Dermis blood vessel endothelial cell (primary cell): Measurements from ENCODE around the gene KRT16. TPM values are rescaled to one million over a fixed set of nuclear protein-coding genes. Genes with fewer than 3 reads are reported as not detected.
"Not testable (repeated sequence)": the region's sequence is repeated elsewhere in the genome, so short reads cannot be mapped to it uniquely, and the experiment has no call there.

Experiments used
- DNase-seq: peaks from one replicate; pipeline ENCODE4 v3.0.0; 2010
- total RNA-seq: library from RNA; depleted of rRNA; stranded (reverse); fragments of >200 nt; gene quantifications from 2 replicates; pipeline ENCODE4 v1.2.3, GENCODE V29; 2014

Gene KRT16
- total RNA-seq, 1 donor from 2014 or later, result 0.51 TPM

GRCh38 chr17:41647038-41647813 is 34.7 kb upstream of the KRT16 start:
- DNase-seq, result no peak

DNA sequence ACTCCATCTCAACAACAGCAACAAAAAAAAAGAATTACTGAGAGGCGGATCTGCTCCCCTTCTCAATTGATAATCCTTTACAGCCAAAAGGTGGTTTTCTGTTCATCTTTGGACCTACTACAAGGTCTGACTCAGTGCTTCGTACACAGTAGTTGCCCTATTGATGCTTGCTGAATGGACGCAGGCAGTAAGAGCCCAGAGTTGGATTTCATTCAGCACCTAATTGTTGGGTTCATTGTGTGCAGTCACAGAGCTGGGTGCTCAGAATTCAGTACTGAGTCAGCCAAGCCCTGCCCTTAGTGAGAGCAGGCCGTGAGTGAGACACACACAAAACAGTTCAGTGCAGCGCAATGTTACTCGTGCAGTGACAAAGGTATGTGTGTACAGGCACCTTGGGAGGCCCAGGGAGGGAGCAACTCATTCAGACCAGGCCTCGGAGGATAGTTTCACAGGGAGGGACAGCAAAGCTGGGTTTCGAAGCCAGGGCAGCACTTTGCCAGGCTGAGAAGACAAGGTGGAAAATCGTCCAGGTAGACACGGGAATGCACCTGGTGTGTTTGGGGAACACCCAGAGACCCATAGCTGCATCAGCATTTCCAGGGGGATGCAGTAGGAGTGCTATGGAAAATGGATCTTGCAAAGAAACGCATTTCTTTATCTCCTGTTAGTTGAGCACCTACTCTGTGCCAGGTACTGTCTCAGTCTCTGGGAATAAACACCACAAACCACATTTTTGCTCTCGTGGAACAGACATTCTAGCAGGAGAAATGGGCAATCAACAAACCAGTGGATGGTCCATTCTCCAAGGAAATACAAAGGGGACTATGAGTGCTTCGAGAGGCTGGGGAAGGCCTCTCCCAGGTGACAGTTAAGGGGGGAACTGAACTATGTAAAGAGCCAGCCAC is 29.9 kb upstream of the KRT16 start:
- no peak for DNase-seq

GRCh38 chr17:41640596-41640995 is 28.0 kb upstream of the KRT16 start:
- DNase-seq, result not testable (repeated sequence)

- no peak for DNase-seq
These were observed 27.2 kb upstream of the KRT16 start for GRCh38 chr17:41639492-41640473.

GRCh38 chr17:41638941-41639340 is 26.4 kb upstream of the KRT16 start:
- no peak for DNase-seq

- DNase-seq, result no peak
These were observed 25.6 kb upstream of the KRT16 start for GRCh38 chr17:41638194-41638593.

- DNase-seq, result no peak
These were observed 24.1 kb upstream of the KRT16 start for GRCh38 chr17:41636652-41637051.

GRCh38 chr17:41635121-41636097 is 22.8 kb upstream of the KRT16 start:
- no peak for DNase-seq

DNA sequence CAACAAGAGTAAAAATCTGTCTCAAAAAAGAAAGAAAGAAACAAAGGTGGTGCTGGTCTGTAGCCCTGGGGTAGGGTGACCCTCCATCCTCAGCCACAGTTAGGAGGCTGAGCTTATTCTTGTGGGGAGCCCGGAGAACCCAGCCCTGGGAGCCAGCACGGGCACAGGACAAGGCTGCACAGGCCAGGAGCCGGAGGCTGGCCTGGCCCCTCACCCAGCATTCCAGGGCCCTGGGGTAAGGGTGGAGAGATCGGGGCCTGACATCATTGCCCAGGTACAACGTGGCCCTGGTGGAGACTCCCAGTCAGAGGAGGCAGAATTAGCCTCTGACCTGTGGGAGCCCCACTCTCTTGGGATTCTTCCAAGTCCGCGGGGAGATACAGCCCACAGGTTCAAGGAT is 22.1 kb upstream of the KRT16 start:
- no peak for DNase-seq

GRCh38 chr17:41633556-41634199 is 21.1 kb upstream of the KRT16 start:
- no peak for DNase-seq

DNA sequence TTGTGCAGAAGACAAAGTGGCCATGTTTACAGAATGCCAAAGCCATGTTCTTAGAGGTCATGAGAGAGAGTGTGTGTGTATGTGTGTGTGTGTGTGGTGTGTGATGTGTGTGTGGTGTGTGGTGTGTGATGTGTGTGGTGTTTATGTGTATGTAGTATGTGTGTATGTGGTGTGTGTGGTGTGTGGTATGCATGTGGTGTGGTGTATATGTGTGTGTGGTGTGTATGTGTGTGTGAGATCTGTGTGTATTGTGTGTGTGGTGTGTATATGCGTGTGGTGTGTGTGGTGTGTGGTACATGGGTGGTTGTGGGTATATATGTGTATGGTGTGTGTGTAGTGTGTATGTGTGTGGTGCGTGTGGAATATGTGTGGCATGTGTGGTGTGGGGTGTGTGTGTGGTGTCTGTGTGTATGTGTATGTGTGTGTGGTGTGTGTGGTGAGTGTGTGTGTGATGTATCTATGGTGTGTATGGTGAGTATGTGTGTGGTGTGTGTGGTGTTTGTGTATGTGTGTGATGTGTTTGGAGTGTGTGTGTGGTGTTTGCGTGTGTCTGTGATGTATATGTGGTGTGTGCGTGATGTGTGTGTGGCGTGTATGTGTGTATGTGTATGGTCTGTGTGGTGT is 20.0 kb upstream of the KRT16 start:
- DNase-seq, result no peak

GRCh38 chr17:41631898-41632285 is 19.3 kb upstream of the KRT16 start:
- DNase-seq, result no peak

- no peak for DNase-seq
These were observed 18.7 kb upstream of the KRT16 start for GRCh38 chr17:41631025-41631897.

GRCh38 chr17:41629826-41630670 is 17.5 kb upstream of the KRT16 start:
- DNase-seq, result no peak

GRCh38 chr17:41629316-41629715 is 16.7 kb upstream of the KRT16 start:
- DNase-seq, result no peak

GRCh38 chr17:41628621-41629255 is 16.2 kb upstream of the KRT16 start:
- not testable (repeated sequence) for DNase-seq

- DNase-seq, result not testable (repeated sequence)
These were observed 15.5 kb upstream of the KRT16 start for GRCh38 chr17:41628073-41628370.
